GM19328 (cell line): ENCODE data around the gene MAN2A1.

Experiments used
- ATAC-seq: cut with Tn5 transposase; IDR thresholded peaks from one replicate; pipeline ENCODE4 v1.9.1; 2021; ENCODE audit warnings: mild to moderate bottlenecking, moderate library complexity; ENCODE audit not compliant: unreplicated experiment

The MAN2A1 gene

DNA sequence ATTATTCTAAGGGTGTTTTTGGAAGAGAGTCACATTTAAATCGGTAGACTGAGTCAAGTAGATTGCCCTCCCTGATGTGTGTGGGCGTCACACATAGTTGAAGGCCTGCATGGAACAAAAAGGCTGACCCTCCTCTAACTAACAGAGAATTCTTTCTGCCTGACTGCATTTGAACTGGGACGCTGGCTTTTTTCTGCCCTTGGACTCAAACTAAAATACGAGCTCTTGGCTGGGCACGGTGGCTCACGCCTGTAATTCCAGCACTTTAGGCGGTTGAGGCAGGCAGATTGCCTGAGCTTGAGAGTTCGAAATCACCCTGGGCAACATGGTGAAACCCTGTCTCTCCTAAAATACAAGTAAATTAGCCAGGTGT lies 209.4 kb downstream of the MAN2A1 start:
- no peak for ATAC-seq

DNA sequence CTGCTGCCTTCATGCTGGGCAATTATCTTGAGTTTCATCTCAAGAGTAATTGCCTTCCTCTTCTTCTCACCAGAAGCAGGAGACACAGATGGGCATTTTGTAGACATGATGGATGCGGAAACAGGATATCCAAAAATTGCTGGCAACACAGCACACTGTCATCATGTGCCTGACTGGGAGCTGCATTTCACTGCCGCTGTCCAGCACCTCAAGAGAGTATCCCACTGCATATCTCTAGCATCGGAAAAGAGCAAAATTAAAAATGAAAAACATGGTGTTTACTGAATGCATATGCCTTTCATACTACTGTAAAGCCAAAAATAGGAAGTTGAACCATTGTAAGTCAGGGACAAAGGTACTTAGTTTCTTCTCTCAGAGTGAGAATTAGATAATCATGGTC lies 210.7 kb downstream of the MAN2A1 start:
- ATAC-seq: no peak

DNA sequence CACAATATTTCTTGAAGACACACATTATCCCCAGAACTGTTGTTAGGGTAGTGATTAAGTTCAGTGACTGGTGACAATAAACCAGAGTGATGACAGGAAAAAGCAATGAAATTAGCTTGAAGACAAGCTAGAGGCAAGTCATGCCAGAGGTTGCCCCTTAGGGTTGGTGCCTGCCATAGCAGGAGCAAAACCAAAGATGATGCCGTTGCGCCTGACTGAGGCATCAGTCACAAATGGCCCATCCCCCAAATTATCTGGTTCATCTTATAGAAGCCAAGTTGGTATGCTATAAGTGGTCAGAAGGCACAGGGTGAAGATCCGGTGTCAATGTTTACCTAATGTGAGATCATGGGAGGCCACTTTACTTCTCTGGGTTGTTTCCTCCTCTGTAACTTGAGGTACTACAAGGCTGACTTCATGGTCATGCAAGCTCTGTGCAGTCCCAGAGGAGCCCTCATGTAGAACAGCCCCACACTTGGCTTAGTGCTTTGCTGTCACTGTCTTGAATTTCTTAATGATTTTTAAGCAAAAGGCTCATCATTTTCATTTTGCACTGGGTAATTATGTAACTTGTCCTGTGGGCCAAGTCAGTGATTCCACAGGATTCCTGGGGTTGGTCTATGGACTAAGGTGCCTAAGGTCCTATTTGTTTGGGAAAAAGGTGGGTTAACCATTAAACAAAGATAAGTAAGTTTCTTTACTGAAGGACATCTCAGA lies 211.3 kb downstream of the MAN2A1 start:
- ATAC-seq: no peak

DNA sequence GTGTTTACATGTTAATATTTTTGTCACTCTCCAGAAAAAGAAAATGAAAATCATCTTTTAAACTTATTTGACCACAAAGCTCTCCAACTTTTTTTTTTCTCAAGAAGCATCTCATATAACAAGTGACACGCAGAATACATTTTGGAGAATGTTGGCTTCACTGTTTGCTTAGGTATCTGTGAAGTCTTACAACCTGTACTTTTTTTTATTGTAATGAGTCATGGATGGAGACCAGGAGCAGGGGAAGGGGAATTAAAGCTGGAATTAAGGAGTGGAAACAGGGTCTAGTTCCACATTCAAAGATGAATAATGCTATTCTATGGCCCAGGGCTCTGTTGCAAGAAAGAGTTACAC lies 211.9 kb downstream of the MAN2A1 start:
- ATAC-seq: no peak

DNA sequence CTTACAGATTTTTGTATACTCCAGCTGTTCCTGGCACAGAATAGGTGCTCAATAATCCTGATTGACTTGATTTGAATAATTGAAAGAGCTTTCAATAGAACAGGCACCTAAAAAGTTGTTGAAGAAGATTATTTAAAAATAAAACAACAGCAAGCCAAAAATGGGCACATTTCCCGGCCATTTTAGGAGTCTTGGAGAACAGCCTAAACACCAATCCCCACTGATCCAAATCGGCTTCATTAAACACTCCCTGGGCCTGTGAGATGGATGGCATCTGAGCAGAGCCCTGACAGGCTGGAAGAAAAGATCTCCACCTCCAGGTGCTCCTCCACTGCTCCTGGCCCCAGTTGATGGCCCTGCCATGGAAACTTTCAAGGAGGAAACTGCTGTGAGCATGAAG lies 213.3 kb downstream of the MAN2A1 start:
- no peak for ATAC-seq

DNA sequence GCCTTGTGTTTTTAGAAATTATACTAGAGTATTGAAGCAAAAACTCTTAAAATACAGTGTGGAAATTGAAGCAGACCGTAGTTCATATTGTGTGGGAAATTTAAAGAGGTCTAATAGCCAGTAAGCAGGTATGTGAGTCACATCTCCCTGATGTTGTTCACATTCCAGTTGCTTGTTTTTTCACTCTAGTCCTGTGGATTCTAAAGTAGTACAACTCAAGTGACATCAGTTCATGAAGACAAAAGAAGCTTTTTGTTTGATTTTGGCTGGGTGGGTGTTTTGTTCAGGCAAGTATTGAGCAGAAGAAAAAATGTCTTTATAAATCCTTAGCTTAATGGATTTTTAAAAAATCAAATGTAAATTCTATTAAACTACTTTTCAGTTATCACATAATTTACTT lies 216.2 kb downstream of the MAN2A1 start:
- ATAC-seq: no peak

DNA sequence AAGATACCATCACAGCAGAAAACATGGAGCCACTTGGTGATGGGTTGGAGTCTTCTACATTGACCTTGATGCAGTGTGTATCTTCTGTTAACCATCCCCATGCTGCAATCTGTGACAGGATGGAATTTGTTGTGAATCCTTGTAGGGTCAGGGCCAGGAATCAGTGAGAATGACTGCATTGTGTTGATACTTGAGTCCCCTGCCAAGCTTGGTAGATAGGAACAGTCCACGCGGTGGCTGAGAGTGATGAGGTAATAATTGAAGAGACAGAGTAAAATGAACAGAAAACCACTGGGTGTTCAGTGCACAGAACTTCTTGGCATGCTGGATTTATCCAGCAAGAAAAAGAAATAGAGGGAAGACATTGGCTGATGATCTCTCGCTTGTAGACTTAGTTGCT lies 217.5 kb downstream of the MAN2A1 start:
- ATAC-seq: no peak

DNA sequence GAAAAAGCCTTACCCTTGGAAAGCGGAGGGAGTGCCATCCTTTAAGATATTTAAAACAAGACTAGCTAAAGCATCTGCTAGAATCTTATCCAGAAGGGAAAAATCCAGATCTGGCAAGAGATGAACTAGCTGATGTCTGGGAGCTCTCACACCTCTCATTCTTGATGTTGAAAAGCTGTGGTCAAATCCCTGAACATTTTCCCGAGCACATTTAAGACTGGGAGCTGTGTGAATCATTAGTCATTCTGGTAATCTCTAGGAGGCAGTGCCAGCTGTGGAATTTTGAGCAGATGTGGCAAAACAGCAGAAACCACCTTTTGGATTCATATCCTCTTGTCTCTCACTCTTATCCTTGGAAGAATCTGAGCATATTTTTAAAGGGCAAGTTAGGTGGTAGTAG lies 218.0 kb downstream of the MAN2A1 start:
- no peak for ATAC-seq

DNA sequence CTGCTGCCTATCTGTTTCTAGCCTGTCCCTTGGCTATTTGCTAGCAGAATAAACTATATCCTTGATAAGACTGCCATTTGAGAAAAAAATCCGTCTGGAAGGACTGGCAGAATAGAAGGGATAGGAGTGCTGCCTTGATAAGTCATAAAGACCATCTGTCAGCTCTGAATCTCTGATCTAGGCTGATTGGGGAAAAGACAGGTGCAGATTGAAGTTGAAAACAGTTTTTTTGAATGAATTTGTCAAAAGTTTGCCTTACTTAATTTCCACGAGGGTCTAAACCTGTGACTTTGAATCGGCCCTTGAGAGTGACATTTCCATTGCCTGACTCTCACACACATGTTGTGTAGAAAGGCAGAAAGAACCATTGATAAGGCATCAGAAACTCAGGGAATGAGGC lies 218.6 kb downstream of the MAN2A1 start:
- no peak for ATAC-seq

DNA sequence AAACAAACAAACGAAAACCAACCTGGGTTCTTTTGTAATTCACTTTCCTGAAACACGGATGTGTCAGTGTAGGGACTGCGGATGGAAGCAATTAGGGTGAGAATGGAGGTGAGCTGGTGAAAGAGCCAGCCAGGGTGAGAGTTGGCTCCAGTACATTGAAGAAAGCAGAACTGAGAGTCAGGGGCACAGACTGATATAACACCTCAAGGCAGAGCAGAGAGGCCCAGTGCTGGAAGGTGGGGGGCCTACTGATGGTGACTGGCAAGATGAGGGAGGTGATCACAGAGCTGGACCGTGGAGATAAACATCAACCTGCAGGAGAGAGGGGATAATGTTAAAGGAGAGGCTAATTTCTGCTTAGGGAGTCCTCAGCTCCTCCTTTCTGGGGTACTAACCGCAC lies 221.1 kb downstream of the MAN2A1 start:
- no peak for ATAC-seq

DNA sequence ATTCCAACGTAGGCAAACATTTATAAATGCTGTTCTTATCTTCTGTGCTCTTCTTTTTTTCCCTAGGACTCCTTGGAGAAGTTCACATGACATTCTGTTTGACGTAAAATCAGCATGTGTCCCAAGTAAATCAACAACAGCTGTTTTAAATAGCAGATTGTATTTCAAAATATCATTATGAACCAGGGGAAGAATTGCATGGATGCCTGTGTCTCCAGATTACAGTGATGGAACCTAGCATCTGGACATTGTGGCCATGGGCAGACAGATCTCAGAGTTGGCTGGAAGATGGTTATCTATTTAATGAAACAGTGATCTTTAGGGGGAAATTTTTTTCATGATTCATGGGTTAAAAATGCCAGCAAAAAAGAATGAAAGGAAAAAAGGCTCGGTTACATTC lies 222.0 kb downstream of the MAN2A1 start:
- no peak for ATAC-seq

DNA sequence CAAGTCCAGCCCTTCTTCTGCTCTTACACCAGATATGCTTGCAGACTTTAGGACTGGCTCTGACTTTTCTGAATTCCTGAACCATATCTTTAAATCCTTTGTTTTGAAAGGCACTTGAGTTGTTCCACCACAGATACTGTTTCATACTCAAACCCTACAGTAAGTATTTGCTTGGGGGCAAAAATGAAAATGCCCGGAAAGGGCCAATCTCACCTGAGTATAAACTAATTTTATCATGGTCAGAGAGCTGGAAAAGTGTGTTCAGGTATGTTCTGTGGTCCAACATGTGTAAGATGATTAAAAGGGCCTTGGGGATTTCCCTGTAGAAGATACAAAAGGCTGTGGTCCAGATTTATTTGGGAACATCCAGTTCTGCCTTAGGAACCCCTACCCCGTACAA lies 225.2 kb downstream of the MAN2A1 start:
- no peak for ATAC-seq

DNA sequence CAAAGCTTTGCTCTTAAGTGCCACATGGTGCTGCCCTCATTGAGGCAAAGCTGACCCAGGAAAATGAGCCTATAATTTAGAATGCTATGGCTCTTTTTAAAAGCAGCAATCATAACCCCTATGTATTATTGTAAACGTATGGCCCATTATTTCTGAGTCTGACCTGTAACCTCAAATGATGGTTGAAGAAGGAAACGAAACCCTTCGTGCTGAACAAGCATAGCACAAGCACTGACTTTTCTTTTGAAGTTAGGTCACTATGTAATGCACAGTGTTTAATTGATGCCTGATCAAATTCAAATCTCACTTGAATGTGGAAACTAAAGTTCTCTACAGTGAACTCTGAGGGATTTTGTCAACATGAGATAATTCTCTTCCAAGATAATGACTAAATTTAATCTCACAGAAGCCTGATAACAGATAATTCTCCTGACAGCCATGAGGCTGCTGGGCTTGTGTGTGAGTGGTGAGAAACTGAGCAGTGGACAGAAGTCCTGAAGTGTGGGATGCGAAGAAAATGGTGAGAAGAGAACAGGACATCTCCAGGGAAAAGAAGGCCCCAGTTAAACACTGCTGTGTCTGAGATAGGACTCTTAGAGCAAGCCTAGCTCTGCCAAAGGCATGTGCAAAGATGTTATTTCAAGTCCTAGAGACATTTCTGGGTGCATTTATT lies 226.9 kb downstream of the MAN2A1 start:
- ATAC-seq: no peak
